ENCODE measurements around the gene ABHD14A. TPM values are rescaled to one million over a fixed set of nuclear protein-coding genes. Genes with fewer than 3 reads are reported as not detected.

The ABHD14A gene
- total RNA-seq, 4 donors from 2014 or later: 3.9 to 11.6 (median 7.7) TPM

DNA sequence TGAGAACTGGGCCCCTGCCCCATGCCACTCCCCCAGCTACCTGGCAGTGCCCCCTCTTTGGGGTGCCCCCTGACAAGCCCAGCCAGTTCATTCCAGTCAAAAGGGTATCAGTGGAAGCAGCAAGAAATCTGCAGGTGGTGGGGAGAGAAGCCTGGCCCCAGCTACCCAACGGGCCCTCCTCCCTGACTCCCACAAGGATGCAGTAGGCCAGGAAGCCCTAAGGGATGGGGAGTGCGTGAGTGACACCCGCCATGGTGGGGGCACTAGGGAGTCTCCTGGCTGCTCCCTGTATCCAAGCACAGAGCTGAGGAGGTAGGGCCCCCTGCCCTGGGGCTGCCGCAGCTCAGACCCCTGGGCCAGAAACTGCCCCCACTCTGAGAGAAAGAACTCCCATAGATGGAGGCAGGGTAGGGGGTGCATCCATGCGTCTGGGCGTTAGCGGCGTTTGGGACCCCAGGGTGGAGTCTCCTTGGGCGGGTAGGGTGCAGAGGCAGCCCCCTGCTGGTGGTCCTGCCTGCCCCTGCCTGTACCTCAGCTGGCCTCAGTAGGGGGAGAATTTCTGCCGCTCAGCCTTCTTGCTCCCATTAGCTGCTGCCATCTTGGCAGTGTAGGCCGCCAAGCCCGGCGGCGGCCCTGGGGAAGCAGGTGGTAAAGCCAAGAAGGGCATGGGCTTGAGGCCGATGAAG, 17.2 kb upstream of the ABHD14A start:
- no peak overlapping the region for H3K27ac ChIP-seq
- TF ChIP-seq, protein P1, sequence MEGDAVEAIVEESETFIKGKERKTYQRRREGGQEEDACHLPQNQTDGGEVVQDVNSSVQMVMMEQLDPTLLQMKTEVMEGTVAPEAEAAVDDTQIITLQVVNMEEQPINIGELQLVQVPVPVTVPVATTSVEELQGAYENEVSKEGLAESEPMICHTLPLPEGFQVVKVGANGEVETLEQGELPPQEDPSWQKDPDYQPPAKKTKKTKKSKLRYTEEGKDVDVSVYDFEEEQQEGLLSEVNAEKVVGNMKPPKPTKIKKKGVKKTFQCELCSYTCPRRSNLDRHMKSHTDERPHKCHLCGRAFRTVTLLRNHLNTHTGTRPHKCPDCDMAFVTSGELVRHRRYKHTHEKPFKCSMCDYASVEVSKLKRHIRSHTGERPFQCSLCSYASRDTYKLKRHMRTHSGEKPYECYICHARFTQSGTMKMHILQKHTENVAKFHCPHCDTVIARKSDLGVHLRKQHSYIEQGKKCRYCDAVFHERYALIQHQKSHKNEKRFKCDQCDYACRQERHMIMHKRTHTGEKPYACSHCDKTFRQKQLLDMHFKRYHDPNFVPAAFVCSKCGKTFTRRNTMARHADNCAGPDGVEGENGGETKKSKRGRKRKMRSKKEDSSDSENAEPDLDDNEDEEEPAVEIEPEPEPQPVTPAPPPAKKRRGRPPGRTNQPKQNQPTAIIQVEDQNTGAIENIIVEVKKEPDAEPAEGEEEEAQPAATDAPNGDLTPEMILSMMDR (IDR thresholded peaks at IDR 0.05): no peak
- TF ChIP-seq POLR2A (IDR thresholded peaks at IDR 0.05): no peak
- H3K27me3 ChIP-seq: no peaks in the 10 kb centered on the region
- peaks cover 0 to 7% (median 0%) of the 10 kb centered on the region in 3 donors for H3K36me3 ChIP-seq
- H3K9me3 ChIP-seq: peaks cover 0 to 6% (median 0%) of the 10 kb centered on the region in 4 donors
- no peak for DNase-seq
- H3K4me1 ChIP-seq: peaks cover 0 to 15% (median 7%) of the 10 kb centered on the region in 4 donors
- H3K4me3 ChIP-seq: no peak overlapping the region

DNA sequence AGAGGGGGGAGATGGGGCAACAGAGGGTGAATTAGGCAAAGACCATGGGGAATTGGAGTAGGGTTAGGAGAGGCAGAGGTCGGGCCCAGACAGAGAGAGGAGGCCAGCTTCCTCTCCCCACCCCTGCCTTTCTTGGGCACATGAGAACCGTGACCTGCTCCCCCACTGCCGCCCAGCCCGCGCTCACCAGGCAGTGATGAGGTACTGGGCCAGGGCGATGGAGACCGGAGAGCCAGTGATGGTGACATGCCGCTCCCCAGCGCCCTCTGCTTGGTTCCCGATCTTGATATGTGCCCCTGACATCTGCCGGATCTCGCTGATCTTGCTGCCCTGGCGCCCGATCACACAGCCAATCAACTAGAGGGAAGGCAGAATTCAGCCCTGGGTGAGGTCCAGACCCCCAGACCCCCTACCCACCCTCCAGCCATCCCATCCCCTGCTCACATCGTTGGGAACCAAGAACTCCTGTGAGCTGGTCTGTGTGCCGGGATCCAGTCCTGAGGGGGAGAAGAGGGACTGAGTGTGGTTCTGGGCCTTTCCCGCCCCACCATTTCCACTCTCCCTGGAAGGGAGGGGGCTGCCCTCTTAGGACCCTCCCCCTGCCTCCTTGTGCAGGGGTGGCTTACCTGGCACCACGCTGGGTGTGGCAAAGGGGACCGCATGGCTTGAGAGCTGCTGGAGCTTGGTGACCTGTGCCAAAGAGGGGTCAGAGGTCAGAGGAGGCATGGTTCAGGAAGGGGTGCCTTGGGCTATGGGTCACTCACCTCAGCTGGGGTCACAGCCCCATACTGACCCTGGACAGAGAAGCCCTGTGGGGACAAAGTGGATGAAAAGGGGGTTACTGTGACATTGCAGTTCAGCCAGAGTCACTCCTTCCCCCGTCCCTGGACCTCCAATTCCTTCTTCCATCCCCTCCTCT, 16.0 kb upstream of the ABHD14A start:
- TF ChIP-seq, protein P1 (IDR thresholded peaks at IDR 0.05): no peak
- TF ChIP-seq POLR2A (IDR thresholded peaks at IDR 0.05): no peak
- DNase-seq: no peak
- peaks cover 0 to 6% (median 0%) of the 10 kb centered on the region in 4 donors for H3K9me3 ChIP-seq

GRCh38 chr3:51959651-51960050, 15.2 kb upstream of the ABHD14A start:
- Histone ChIP-seq H3K27ac (no peak overlapping the region), H3K4me1 (peaks cover 0 to 15% (median 7%) of the 10 kb centered on the region in 4 donors), H3K36me3 (peaks cover 0 to 7% (median 0%) of the 10 kb centered on the region in 3 donors), H3K9me3 (peaks cover 0 to 6% (median 0%) of the 10 kb centered on the region in 4 donors), H3K27me3 (no peaks in the 10 kb centered on the region), H3K4me3 (no peak overlapping the region)
- DNase-seq: no peak
- TF ChIP-seq, protein P1 (IDR thresholded peaks at IDR 0.05): no peak
- TF ChIP-seq POLR2A (IDR thresholded peaks at IDR 0.05): no peak

More for the DNA sequence above, 16.0 kb upstream of the ABHD14A start:
- H3K36me3 ChIP-seq: peaks cover 0 to 7% (median 0%) of the 10 kb centered on the region in 3 donors
- peaks cover 0 to 15% (median 7%) of the 10 kb centered on the region in 4 donors for H3K4me1 ChIP-seq
- no peaks in the 10 kb centered on the region for H3K27me3 ChIP-seq
- no peak overlapping the region for H3K27ac ChIP-seq
- no peak overlapping the region for H3K4me3 ChIP-seq

DNA sequence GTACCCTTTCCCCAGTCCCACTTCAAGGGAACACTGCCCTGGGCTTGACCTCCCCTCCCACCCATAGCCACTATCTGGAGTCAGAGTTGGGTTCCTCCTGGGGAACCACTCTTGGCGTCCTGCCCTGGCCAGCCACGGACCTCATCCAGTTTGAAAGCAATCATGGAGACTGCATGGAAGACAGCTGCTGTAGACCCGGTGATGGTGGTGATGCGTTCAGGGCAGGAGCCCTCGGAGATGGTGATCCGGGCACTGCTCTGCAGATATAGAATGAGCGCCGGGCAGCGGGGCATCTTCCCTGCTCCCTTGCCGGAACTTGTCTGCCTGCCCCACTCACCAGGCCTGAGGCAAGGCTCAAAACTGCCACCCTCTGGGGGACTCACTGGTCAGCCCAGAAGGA, 14.5 kb upstream of the ABHD14A start:
- TF ChIP-seq POLR2A (IDR thresholded peaks at IDR 0.05): no peak
- TF ChIP-seq, protein P1 (IDR thresholded peaks at IDR 0.05): no peak

DNA sequence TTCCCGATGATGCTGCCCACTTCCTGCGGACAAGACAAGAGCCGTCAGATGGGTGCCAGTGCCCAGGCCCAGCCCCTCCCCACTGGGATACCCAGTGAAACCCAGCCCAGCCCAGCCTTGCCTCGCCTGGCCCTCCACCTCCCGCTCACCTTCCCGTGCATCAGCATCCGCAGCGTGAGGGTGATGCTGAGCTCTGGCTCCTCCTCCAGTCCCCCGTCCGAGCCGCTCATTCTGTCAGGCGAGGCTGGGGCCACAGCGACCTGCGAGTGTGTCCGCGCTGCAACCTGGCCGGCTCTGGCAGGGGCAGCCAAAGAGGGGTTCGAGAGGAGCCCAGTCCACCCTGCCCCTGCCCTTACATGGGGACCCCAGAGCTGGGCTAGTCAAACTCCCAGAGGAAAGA, 13.9 kb upstream of the ABHD14A start:
- TF ChIP-seq, protein P1 (IDR thresholded peaks at IDR 0.05): no peak
- no peak for TF ChIP-seq POLR2A (IDR thresholded peaks at IDR 0.05)
- H3K27ac ChIP-seq: no peak overlapping the region
- H3K4me1 ChIP-seq: peaks cover 0 to 10% (median 4%) of the 10 kb centered on the region in 4 donors
- no peak for DNase-seq
- peaks cover 0 to 7% (median 0%) of the 10 kb centered on the region in 3 donors for H3K36me3 ChIP-seq
- H3K9me3 ChIP-seq: no peaks in the 10 kb centered on the region
- H3K4me3 ChIP-seq: no peak overlapping the region
- no peaks in the 10 kb centered on the region for H3K27me3 ChIP-seq

More for the DNA sequence above, 14.5 kb upstream of the ABHD14A start:
- no peaks in the 10 kb centered on the region for H3K27me3 ChIP-seq
- H3K4me3 ChIP-seq: no peak overlapping the region
- peaks cover 0 to 5% (median 0%) of the 10 kb centered on the region in 4 donors for H3K9me3 ChIP-seq
- H3K27ac ChIP-seq: no peak overlapping the region
- DNase-seq: no peak
- peaks cover 0 to 7% (median 0%) of the 10 kb centered on the region in 3 donors for H3K36me3 ChIP-seq
- peaks cover 0 to 15% (median 7%) of the 10 kb centered on the region in 4 donors for H3K4me1 ChIP-seq

All from Peyer's patch (tissue), 4 donors.